GM23338 (cell line): ENCODE results near the gene FAM168A. TPM values are rescaled to one million over a fixed set of nuclear protein-coding genes. Genes with fewer than 3 reads are reported as not detected.

Experiments
- ATAC-seq: fragments of 200-7000 bp; cut with Tn5 transposase; 3 replicates; pipeline ENCODE4 v1.9.1; 2020
- DNase-seq: peaks from one replicate; pipeline ENCODE4 v3.0.0-alpha.2; 2015; ENCODE audit warnings: low spot score
- H2AFZ ChIP-seq: fragments of 200-600 bp; sonication (generic); 2 replicates; pipeline ENCODE4 v1.8.0; 2016; ENCODE audit warnings: antibody characterized with exemption, mild to moderate bottlenecking, moderate library complexity
- H3F3A ChIP-seq: fragments of 200-600 bp; sonication (generic); replicated peaks from 2 replicates; pipeline ENCODE4 v1.8.0; 2017; ENCODE audit warnings: antibody characterized with exemption, mixed run types, low read depth
- H3K27ac ChIP-seq: fragments of 200-600 bp; sonication (generic); 2 replicates; pipeline ENCODE4 v1.6.1; 2016; ENCODE audit warnings: low read depth
- H3K27me3 ChIP-seq: fragments of 200-600 bp; sonication (generic); 2 replicates; pipeline ENCODE4 v1.8.0; 2016; ENCODE audit warnings: mild to moderate bottlenecking, mixed run types, moderate library complexity; ENCODE audit not compliant: insufficient read depth
- H3K36me3 ChIP-seq: fragments of 200-600 bp; sonication (generic); 2 replicates; pipeline ENCODE4 v1.8.0; 2016; ENCODE audit warnings: mild to moderate bottlenecking; ENCODE audit not compliant: insufficient read depth
- H3K4me1 ChIP-seq: fragments of 200-600 bp; sonication (generic); 2 replicates; pipeline ENCODE4 v1.8.0; 2016; ENCODE audit warnings: mild to moderate bottlenecking, moderate library complexity; ENCODE audit not compliant: insufficient read depth
- H3K4me2 ChIP-seq: fragments of 200-600 bp; sonication (generic); 2 replicates; pipeline ENCODE4 v1.7.1; 2017; ENCODE audit warnings: mixed run types
- H3K4me3 ChIP-seq: fragments of 200-600 bp; sonication (generic); 2 replicates; pipeline ENCODE4 v1.6.1; 2016; ENCODE audit warnings: mixed run types
- H3K79me2 ChIP-seq: fragments of 200-600 bp; sonication (generic); replicated peaks from 2 replicates; pipeline ENCODE4 v1.8.0; 2017; ENCODE audit warnings: mild to moderate bottlenecking; ENCODE audit not compliant: insufficient read depth
- H3K9me2 ChIP-seq: fragments of 200-600 bp; sonication (generic); 2 replicates; pipeline ENCODE4 v1.8.0; 2017; ENCODE audit not compliant: insufficient read depth
- H4K20me1 ChIP-seq: fragments of 200-600 bp; sonication (generic); replicated peaks from 2 replicates; pipeline ENCODE4 v1.8.0; 2017; ENCODE audit warnings: mild to moderate bottlenecking; ENCODE audit not compliant: insufficient read depth
- H3K27ac Mint-ChIP-seq: 2 replicates; pipeline ENCODE4 v1.8.0; 2020; ENCODE audit warnings: inconsistent platforms, mild to moderate bottlenecking, moderate library complexity, mixed read lengths
- H3K27me3 Mint-ChIP-seq: 3 replicates; pipeline ENCODE4 v1.8.0; 2022; ENCODE audit warnings: low read depth, mild to moderate bottlenecking, moderate library complexity, mixed read lengths, inconsistent platforms; ENCODE audit not compliant: insufficient read depth, poor library complexity
- H3K36me3 Mint-ChIP-seq: 3 replicates; pipeline ENCODE4 v1.8.0; 2021; ENCODE audit warnings: low read depth, mild to moderate bottlenecking, inconsistent platforms, moderate library complexity, mixed read lengths
- H3K4me1 Mint-ChIP-seq: 3 replicates; pipeline ENCODE4 v1.8.0; 2020; ENCODE audit warnings: mild to moderate bottlenecking, inconsistent platforms, mixed read lengths
- H3K4me3 Mint-ChIP-seq: 3 replicates; pipeline ENCODE4 v1.8.0; 2021; ENCODE audit warnings: moderate library complexity, mild to moderate bottlenecking, inconsistent platforms, mixed read lengths
- H3K9me3 Mint-ChIP-seq: 3 replicates; pipeline ENCODE4 v1.8.0; 2020; ENCODE audit warnings: moderate library complexity, mild to moderate bottlenecking, inconsistent platforms, mixed read lengths
- EZH2phosphoT487 ChIP-seq: fragments of 200-600 bp; sonication (generic); IDR thresholded peaks from one replicate; pipeline ENCODE4 v1.8.1; 2018; ENCODE audit warnings: antibody characterized with exemption; ENCODE audit not compliant: unreplicated experiment
- JUNB ChIP-seq: IDR thresholded peaks from one replicate; pipeline ENCODE4 v1.6.1; 2016; ENCODE audit warnings: antibody characterized with exemption; ENCODE audit not compliant: unreplicated experiment
- NANOG ChIP-seq: IDR thresholded peaks from 2 replicates; pipeline ENCODE4 v1.6.1; 2016; ENCODE audit warnings: antibody characterized with exemption, borderline replicate concordance
- REST ChIP-seq: IDR thresholded peaks from one replicate; pipeline ENCODE4 v1.6.1; 2018; ENCODE audit warnings: antibody characterized with exemption; ENCODE audit not compliant: unreplicated experiment
- STAT1 ChIP-seq: IDR thresholded peaks from one replicate; pipeline ENCODE4 v1.6.1; 2016; ENCODE audit warnings: antibody characterized with exemption; ENCODE audit not compliant: unreplicated experiment
- ZNF114 ChIP-seq: fragments of 250-450 bp; sonication (Bioruptor Pico); IDR thresholded peaks from 2 replicates; pipeline ENCODE4 v1.5.0; 2020; ENCODE audit warnings: mild to moderate bottlenecking, moderate library complexity
- ZNF331 ChIP-seq: fragments of 250-450 bp; sonication (Bioruptor Pico); IDR thresholded peaks from 2 replicates; pipeline ENCODE4 v1.5.0; 2020; ENCODE audit warnings: low read depth, mild to moderate bottlenecking, moderate library complexity
- ZNF462 ChIP-seq: fragments of 250-450 bp; sonication (Bioruptor Pico); IDR thresholded peaks from 2 replicates; pipeline ENCODE4 v1.5.0; 2020; ENCODE audit warnings: mild to moderate bottlenecking, moderate library complexity
- polyA plus RNA-seq: library from polyadenylated mRNA; unstranded; fragments of >200 nt; fragmentation: Nextera tagmentation; extraction: Ambion mirVana; gene quantifications from 2 replicates; pipeline ENCODE4 v1.2.1, GENCODE V29; 2016
- total RNA-seq: library from RNA; depleted of rRNA; stranded (reverse); fragments of >200 nt; shearing (Covaris generic); gene quantifications from 2 replicates; pipeline ENCODE4 v1.2.3, GENCODE V29; 2014
- TF ChIP-seq, protein P1 (sequence below), 2 experiments: fragments of 200-600 bp in 1 of 2; sonication (generic) in 1 of 2; conservative IDR thresholded peaks; 2 replicates each; pipeline versions ENCODE4 v1.5.1 to v1.6.1; 2016 to 2017; ENCODE audit warnings: antibody characterized with exemption in 2 of 2, low read depth in 2 of 2, mild to moderate bottlenecking in 2 of 2, moderate library complexity in 1 of 2

The FAM168A gene
- total and polyA plus RNA-seq, 2 experiments from 2014 or later: 8.0 to 20.3 TPM

DNA sequence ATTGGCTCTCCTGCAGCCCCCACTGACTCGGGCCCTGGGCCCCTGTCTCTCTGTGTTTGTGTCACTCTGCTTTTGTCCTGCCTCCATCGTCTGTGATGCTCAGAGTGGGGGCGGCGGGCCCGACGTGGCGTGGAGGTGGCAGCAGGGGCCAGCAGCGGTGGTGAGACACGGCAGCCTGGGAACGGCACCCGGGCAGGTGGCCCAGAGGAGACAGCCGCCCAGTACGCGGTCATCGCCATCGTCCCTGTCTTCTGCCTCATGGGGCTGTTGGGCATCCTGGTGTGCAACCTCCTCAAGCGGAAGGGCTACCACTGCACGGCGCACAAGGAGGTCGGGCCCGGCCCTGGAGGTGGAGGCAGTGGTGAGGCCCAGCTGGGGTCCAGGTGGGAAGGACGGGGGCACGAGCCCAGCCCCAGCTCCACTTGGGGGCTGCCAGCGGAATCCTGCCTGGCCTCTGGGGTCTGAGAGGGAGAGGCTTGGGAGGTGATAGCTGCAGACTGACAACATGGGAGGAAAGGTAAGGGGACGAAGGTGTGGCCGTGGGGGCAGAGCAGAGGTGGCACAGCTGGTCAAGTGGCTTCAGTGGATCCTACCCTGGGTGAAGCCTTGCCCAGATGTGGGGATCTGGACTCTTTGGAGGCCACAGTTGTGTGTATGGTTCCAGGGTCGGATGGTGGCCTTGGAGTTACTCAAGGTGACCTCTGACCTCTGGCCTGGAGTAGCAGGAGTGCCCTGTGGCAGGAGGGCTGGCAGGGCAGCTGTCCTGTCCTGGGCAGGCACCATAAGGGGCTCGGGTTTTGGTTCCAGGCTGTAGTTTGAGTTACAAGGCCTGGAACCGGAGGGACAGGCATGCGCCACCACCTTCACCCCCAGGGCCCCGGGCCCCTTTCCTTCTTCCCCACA lies 205.6 kb downstream of the FAM168A start:
- H3F3A ChIP-seq: no peaks in the 10 kb centered on the region
- no peak overlapping the region for H3K4me3 Mint-ChIP-seq
- no peaks in the 10 kb centered on the region for H3K27me3 ChIP-seq
- peaks cover 12% of the 10 kb centered on the region for H3K4me1 Mint-ChIP-seq
- H3K27me3 Mint-ChIP-seq: peaks cover 11% of the 10 kb centered on the region
- H3K9me3 Mint-ChIP-seq: no peaks in the 10 kb centered on the region
- no peak overlapping the region for H3K27ac Mint-ChIP-seq
- no peaks in the 10 kb centered on the region for H3K79me2 ChIP-seq
- H3K27ac ChIP-seq: no peak overlapping the region
- no peak for ATAC-seq
- no peaks in the 10 kb centered on the region; the same call in 2 of the 3 replicates for H3K36me3 Mint-ChIP-seq
- no peak overlapping the region for H3K4me2 ChIP-seq
- no peaks in the 10 kb centered on the region for H3K9me2 ChIP-seq
- TF ChIP-seq EZH2phosphoT487: no peak
- TF ChIP-seq, protein P1, sequence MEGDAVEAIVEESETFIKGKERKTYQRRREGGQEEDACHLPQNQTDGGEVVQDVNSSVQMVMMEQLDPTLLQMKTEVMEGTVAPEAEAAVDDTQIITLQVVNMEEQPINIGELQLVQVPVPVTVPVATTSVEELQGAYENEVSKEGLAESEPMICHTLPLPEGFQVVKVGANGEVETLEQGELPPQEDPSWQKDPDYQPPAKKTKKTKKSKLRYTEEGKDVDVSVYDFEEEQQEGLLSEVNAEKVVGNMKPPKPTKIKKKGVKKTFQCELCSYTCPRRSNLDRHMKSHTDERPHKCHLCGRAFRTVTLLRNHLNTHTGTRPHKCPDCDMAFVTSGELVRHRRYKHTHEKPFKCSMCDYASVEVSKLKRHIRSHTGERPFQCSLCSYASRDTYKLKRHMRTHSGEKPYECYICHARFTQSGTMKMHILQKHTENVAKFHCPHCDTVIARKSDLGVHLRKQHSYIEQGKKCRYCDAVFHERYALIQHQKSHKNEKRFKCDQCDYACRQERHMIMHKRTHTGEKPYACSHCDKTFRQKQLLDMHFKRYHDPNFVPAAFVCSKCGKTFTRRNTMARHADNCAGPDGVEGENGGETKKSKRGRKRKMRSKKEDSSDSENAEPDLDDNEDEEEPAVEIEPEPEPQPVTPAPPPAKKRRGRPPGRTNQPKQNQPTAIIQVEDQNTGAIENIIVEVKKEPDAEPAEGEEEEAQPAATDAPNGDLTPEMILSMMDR (conservative IDR thresholded peaks at IDR 0.05; ENCODE audit: low read depth in 2 of 2): no peak
- no peak for TF ChIP-seq NANOG
- TF ChIP-seq ZNF331 (CRISPR knock-in tag): no peak
- TF ChIP-seq ZNF462: no peak
- TF ChIP-seq REST: no peak
- TF ChIP-seq JUNB: no peak
- no peak for TF ChIP-seq STAT1
- no peak for TF ChIP-seq ZNF114 (CRISPR knock-in tag)
- H3K4me3 ChIP-seq: no peak overlapping the region
- DNase-seq: no peak
- H3K36me3 ChIP-seq: no peaks in the 10 kb centered on the region
- no peaks in the 10 kb centered on the region for H3K4me1 ChIP-seq
- H4K20me1 ChIP-seq: no peaks in the 10 kb centered on the region; the same call in 1 of the 2 replicates
- no peak overlapping the region for H2AFZ ChIP-seq
